Type B pancreatic cell (in vitro differentiated cells): Measurements from ENCODE around the gene SMIM27. TPM values are rescaled to one million over a fixed set of nuclear protein-coding genes. Genes with fewer than 3 reads are reported as not detected.
"Not testable (repeated sequence)": the region's sequence is repeated elsewhere in the genome, so short reads cannot be mapped to it uniquely, and the experiment has no call there.

Source experiments
- DNase-seq: peaks from one replicate; pipeline ENCODE4 v3.0.0; 2021; ENCODE audit warnings: mixed read lengths; ENCODE audit not compliant: unreplicated experiment; ENCODE audit errors: extremely low spot score
- H3K27ac Mint-ChIP-seq: 2 replicates; pipeline ENCODE4 v1.8.0; 2021; ENCODE audit warnings: mild to moderate bottlenecking, mixed read lengths
- H3K27me3 Mint-ChIP-seq: 2 replicates; pipeline ENCODE4 v1.8.0; 2021; ENCODE audit warnings: mixed read lengths
- H3K36me3 Mint-ChIP-seq: 2 replicates; pipeline ENCODE4 v1.8.0; 2021; ENCODE audit warnings: mixed read lengths
- H3K4me1 Mint-ChIP-seq: one replicate; pipeline ENCODE4 v1.8.0; 2021; ENCODE audit warnings: mixed read lengths; ENCODE audit not compliant: unreplicated experiment
- H3K4me3 Mint-ChIP-seq: 2 replicates; pipeline ENCODE4 v1.8.0; 2021; ENCODE audit warnings: mild to moderate bottlenecking, mixed read lengths
- H3K9me3 Mint-ChIP-seq: 2 replicates; pipeline ENCODE4 v1.8.0; 2021; ENCODE audit warnings: mixed read lengths
- CTCF ChIP-seq: fragments of 200-600 bp; sonication (generic); conservative IDR thresholded peaks from 2 replicates; pipeline ENCODE4 v1.5.0; 2021; ENCODE audit warnings: antibody characterized with exemption, mild to moderate bottlenecking
- total RNA-seq: library from RNA; stranded (reverse); gene quantifications from 2 replicates; pipeline ENCODE4 v1.2.1, GENCODE V29; 2021; ENCODE audit warnings: low replicate concordance

Gene SMIM27
- total RNA-seq, 1 donor from 2014 or later = 9.1 TPM

DNA sequence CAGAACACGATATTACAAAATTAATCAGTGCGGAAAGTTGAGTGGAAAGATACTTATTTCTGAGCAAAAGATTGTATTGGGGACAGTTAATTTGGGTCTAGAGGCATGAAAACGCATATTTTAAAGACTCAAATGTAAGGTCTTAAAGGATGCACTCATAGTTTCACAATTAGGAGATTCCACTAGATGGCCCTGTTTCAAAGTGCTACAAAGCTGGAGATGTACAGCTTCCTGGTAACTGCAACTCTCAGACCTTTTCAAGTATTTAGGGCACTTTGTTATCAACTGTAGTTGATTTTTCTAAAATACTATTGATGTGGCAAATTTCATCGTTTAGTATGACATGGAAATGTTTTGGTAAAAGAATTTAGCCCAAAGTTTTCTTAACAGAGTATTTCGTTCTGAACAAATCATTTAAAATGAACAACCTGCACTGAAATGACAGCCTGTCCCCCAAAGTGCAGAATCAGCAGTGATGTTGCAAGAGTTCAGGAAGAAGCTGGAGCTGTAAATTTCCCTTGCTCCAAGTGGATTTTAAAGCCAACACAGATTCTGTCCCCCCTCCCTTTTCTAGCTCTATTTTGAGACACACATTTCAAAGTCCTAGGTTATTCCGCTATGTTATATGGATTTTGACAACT, 37.1 kb downstream of the SMIM27 start:
- H3K9me3 Mint-ChIP-seq = no peaks in the 10 kb centered on the region
- peak; percentile 73 for TF ChIP-seq CTCF
- H3K4me3 Mint-ChIP-seq = no peak overlapping the region
- H3K4me1 Mint-ChIP-seq = no peaks in the 10 kb centered on the region
- peaks cover 27% of the 10 kb centered on the region for H3K27me3 Mint-ChIP-seq
- H3K36me3 Mint-ChIP-seq = no peaks in the 10 kb centered on the region
- no peak overlapping the region for H3K27ac Mint-ChIP-seq
- DNase-seq = no peak

DNA sequence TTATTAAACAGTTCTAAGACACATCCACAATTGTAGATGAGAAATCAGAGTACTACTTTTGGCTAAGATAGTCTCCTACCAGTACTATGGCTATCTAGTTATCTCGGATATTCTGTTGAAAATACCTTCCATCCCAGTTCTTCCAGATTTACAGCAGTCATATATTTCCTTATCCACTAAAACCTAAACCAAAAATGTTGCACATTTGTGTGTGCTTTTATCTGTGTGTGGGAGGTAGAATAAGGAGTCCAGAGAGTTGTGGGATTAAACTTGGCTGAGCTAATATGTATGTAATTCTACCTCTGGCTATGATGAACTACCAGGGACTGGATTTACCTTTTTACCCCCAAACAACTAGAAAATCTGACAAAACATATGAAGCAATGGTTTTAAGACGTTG, 38.3 kb downstream of the SMIM27 start:
- no peaks in the 10 kb centered on the region for H3K4me1 Mint-ChIP-seq
- no peak for DNase-seq
- no peak overlapping the region for H3K27ac Mint-ChIP-seq
- no peaks in the 10 kb centered on the region for H3K9me3 Mint-ChIP-seq
- TF ChIP-seq CTCF = no peak
- H3K4me3 Mint-ChIP-seq = no peak overlapping the region
- H3K27me3 Mint-ChIP-seq = peaks cover 17% of the 10 kb centered on the region
- no peaks in the 10 kb centered on the region for H3K36me3 Mint-ChIP-seq

GRCh38 chr9:32590898-32591297, 38.8 kb downstream of the SMIM27 start:
- no peaks in the 10 kb centered on the region for H3K36me3 Mint-ChIP-seq
- no peak for TF ChIP-seq CTCF
- peaks cover 13% of the 10 kb centered on the region for H3K27me3 Mint-ChIP-seq
- DNase-seq = no peak
- H3K4me3 Mint-ChIP-seq = no peak overlapping the region
- no peaks in the 10 kb centered on the region for H3K9me3 Mint-ChIP-seq
- no peak overlapping the region for H3K27ac Mint-ChIP-seq
- no peaks in the 10 kb centered on the region for H3K4me1 Mint-ChIP-seq

DNA sequence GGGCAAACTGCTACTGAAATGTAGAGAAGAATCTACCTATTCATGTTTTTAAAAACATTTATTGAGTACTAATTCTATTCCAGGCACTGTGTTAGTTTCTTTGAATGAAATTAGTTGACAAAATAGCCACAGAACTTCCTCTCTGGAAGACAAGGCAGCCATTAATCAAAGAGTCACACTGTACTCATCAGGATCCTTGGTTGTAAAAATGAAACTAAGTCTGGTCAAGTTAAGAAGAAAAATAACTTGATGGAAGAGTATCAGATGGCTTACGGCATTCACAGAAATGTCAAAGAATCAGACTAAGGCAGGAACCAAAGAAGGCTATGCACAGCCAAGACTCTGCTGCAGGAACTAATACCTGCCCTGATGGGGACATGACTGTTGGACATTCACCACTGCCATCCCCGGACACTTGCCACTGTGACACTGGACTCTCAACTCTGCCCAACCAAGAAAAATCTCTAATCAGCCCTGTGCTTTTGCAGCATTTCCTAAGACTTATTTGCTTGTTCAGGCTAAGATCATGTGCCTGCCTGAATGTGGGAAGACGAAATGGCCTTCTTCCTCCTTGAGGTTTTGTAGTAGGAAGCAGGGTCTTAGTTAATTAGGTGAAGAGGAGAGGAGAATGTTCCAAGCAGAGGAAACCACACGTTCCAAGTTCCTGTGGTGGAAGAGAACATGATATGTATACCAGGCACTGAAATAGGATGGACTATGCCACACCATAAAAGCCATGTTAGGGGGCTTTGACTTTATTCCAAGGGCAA, 44.2 kb downstream of the SMIM27 start:
- no peak overlapping the region for H3K4me3 Mint-ChIP-seq
- H3K36me3 Mint-ChIP-seq = no peaks in the 10 kb centered on the region
- no peak for TF ChIP-seq CTCF
- no peak overlapping the region for H3K27ac Mint-ChIP-seq
- no peaks in the 10 kb centered on the region for H3K9me3 Mint-ChIP-seq
- DNase-seq = no peak
- peaks cover 11% of the 10 kb centered on the region for H3K27me3 Mint-ChIP-seq
- H3K4me1 Mint-ChIP-seq = no peaks in the 10 kb centered on the region

- Mint-ChIP-seq H3K4me1 (no peaks in the 10 kb centered on the region), H3K4me3 (no peak overlapping the region)
Measured at GRCh38 chr9:32596936-32597335, 44.8 kb downstream of the SMIM27 start.

DNA sequence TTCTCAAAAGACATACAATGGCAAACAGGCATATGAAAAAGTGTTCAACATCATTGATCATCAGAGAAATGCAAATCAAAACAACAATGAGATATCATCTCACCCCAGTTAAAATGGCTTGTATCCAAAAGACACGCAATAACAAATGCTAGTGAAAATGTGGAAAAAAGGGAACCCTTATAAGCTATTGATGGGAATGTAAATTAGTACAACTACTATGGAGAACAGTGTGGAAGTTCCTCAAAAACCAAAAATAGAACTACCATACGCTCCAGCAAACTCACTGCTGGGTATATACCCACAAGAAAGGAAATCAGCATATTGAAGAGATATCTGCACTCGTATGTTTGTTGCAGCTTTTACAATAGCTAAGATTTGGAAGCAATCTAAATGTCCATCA, 46.9 kb downstream of the SMIM27 start:
- DNase-seq, H3K4me3 Mint-ChIP-seq, H3K36me3 Mint-ChIP-seq, H3K4me1 Mint-ChIP-seq, H3K9me3 Mint-ChIP-seq, H3K27ac Mint-ChIP-seq: not testable (repeated sequence)
- peaks cover 22% of the 10 kb centered on the region for H3K27me3 Mint-ChIP-seq

More at GRCh38 chr9:32596936-32597335, 44.8 kb downstream of the SMIM27 start:
- DNase-seq = no peak
- H3K27ac Mint-ChIP-seq = no peak overlapping the region
- H3K9me3 Mint-ChIP-seq = no peaks in the 10 kb centered on the region
- H3K27me3 Mint-ChIP-seq = peaks cover 17% of the 10 kb centered on the region
- no peaks in the 10 kb centered on the region for H3K36me3 Mint-ChIP-seq
- no peak for TF ChIP-seq CTCF
